Ascending aorta (tissue), 2 donors: Measurements from ENCODE around the gene LRRC14B. TPM values are rescaled to one million over a fixed set of nuclear protein-coding genes. Genes with fewer than 3 reads are reported as not detected.
"Not testable (repeated sequence)": the region's sequence is repeated elsewhere in the genome, so short reads cannot be mapped to it uniquely, and the experiment has no call there.

Experiments
- DNase-seq, 2 donors: peaks; one replicate each; pipeline ENCODE4 v3.0.0-alpha.2; 2019; ENCODE audit warnings: low spot score in 2 of 2
- H3K27ac ChIP-seq, 2 donors: fragments of 200-600 bp; sonication (generic); one replicate each; pipeline ENCODE4 v1.5.1; 2016 to 2017; ENCODE audit warnings: mild to moderate bottlenecking in 1 of 2
- H3K27me3 ChIP-seq: fragments of 200-600 bp; sonication (generic); one replicate; pipeline ENCODE4 v1.5.1; 2017
- H3K36me3 ChIP-seq, 2 donors: fragments of 200-600 bp; sonication (generic); one replicate each; pipeline ENCODE4 v1.5.1; 2016
- H3K4me1 ChIP-seq, 2 donors: fragments of 200-600 bp; sonication (generic); one replicate each; pipeline ENCODE4 v1.5.1; 2016 to 2017; ENCODE audit warnings: mild to moderate bottlenecking in 1 of 2
- H3K4me3 ChIP-seq, 2 donors: fragments of 200-600 bp; sonication (generic); one replicate each; pipeline ENCODE4 v1.5.1; 2016 to 2017; ENCODE audit warnings: mild to moderate bottlenecking in 1 of 2
- H3K9me3 ChIP-seq, 2 donors: fragments of 200-600 bp; sonication (generic); one replicate each; pipeline ENCODE4 v1.5.1; 2016
- intact Hi-C: fragments of 100-400 bp; cut with DNase I; formaldehyde crosslinking; loops from one replicate; pipeline ENCODE4 v1.15.1; 2023
- total RNA-seq: library from RNA; depleted of rRNA; stranded (reverse); fragments of >200 nt; gene quantifications from one replicate; pipeline ENCODE4 v1.1.0, GENCODE V29; 2016
- TF ChIP-seq, protein P1 (sequence below), 3 experiments: fragments of 200-600 bp in 2 of 3; fragments of 450-650 bp in 1 of 3; sonication (generic) in 2 of 3; IDR thresholded peaks; one replicate each; pipeline ENCODE4 v1.5.1; 2016 to 2019; ENCODE audit warnings: antibody characterized with exemption in 3 of 3, mild to moderate bottlenecking in 1 of 3, moderate library complexity in 1 of 3

LRRC14B gene
- total RNA-seq, 1 donor from 2014 or later: not detected

DNA sequence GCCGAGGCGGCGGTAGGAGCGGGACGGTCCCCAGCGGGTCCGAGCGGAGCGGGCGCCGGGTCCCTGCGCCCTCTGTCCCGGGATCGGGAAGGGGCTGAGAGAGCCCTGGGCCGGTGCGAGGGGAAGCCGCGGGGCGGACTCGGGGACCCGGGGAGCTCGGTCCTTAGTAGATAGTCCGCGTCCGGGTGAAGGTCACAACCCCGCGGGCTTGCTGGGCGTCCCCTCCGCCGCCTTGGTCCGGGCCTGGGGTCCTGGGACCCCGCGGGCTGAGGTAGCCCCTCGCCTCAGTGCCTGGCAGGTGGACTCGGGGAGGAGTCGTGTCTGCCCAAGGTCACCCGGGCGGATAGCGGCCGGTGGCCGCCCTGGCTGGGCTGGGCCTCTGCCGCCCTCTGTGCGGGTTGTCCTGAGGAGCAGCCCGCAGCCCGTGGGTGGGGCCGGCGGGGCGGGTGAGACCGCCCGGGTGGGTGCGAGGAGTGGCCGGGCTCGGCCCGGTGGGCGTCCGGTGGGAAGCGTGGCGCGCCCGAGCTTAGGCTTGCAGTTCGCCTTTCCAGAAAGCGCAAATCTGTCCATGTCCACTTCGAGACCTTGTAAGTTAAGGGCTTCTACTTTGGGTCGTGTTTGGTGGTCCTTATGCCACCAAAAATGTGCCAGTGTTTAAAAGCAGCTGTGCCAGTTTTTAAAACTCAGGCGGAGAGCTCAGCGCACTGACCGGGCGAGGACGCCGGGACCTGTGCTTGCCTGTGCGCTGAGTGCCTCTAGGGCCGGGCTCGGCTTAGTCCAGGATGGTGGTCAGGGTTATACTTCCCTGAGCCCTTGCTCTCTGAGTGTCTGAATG, 27.4 kb downstream of the LRRC14B start:
- Histone ChIP-seq H3K27ac (peak overlapping the region; percentile 80 to 91), H3K36me3 (peaks cover under 1 to 5% of the 10 kb centered on the region in 2 donors), H3K9me3 (no peaks in the 10 kb centered on the region), H3K4me1 (peaks cover 0 to 12% of the 10 kb centered on the region in 2 donors), H3K27me3 (no peaks in the 10 kb centered on the region), H3K4me3 (peak overlapping the region; percentile 95 to 98)
- intact Hi-C loops: loop anchor here (1.0 to 5.0 kb wide), 4 partner anchors 30 to 254 kb away; partner anchors contain the start of genes EXOC3 and PDCD6
- DNase-seq: peak in 1 of 2 donors; percentile 69
- TF ChIP-seq, protein P1, sequence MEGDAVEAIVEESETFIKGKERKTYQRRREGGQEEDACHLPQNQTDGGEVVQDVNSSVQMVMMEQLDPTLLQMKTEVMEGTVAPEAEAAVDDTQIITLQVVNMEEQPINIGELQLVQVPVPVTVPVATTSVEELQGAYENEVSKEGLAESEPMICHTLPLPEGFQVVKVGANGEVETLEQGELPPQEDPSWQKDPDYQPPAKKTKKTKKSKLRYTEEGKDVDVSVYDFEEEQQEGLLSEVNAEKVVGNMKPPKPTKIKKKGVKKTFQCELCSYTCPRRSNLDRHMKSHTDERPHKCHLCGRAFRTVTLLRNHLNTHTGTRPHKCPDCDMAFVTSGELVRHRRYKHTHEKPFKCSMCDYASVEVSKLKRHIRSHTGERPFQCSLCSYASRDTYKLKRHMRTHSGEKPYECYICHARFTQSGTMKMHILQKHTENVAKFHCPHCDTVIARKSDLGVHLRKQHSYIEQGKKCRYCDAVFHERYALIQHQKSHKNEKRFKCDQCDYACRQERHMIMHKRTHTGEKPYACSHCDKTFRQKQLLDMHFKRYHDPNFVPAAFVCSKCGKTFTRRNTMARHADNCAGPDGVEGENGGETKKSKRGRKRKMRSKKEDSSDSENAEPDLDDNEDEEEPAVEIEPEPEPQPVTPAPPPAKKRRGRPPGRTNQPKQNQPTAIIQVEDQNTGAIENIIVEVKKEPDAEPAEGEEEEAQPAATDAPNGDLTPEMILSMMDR (IDR thresholded peaks at IDR 0.05): no peak

DNA sequence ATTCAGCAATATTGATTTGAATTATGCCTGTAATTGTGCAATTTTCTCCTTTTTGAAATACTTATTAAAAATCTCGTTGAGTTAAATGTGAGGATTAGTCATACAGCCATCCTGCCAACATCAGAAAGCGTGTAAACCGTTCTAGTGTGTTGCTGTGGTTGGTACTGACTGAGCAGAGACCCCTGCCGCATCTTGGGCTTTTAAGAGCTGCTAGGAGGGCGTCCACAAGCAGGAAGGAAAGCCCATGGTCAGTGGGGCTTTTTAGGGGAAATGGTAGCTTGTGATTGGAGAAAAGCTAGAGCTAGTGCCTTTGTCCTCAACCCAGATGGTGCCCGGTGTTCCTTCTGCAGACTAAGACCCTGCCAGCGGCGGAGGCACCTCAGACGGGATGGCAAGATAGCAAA, 28.2 kb downstream of the LRRC14B start:
- H3K4me1 ChIP-seq: peaks cover 0 to 12% of the 10 kb centered on the region in 2 donors
- peak overlapping the region; percentile 80 to 91 for H3K27ac ChIP-seq
- peak overlapping the region; percentile 95 to 98 for H3K4me3 ChIP-seq
- intact Hi-C loops: loop anchor here (2.0 to 5.0 kb wide), 2 partner anchors 223 to 253 kb away; partner anchors contain the start of gene EXOC3
- TF ChIP-seq, protein P1 (IDR thresholded peaks at IDR 0.05): no peak
- H3K27me3 ChIP-seq: no peaks in the 10 kb centered on the region
- no peak for DNase-seq
- peaks cover 6 to 8% of the 10 kb centered on the region in 2 donors for H3K36me3 ChIP-seq
- H3K9me3 ChIP-seq: no peaks in the 10 kb centered on the region

DNA sequence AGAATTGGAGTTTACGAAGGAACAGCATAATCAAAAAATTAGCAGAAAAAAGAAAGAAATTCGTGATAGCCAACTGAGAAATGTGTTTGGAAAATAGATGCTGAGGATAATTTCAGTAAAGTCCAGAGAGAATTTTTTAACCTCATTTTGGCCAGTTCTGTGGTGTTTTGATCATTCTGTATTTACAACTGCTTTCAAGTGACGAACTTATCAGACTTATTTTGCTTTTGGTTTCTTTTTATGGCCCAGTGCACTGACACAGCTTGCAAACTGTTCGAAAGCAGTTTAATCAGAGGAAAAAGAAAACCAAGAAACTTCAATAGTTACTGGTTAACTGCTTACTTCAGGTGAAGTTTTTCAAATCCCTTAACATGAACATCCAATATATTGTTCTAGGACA, 28.7 kb downstream of the LRRC14B start:
- intact Hi-C loops: loop anchor here (2.0 to 5.0 kb wide), 2 partner anchors 222 to 253 kb away; partner anchors contain the start of gene EXOC3
- H3K9me3 ChIP-seq: no peaks in the 10 kb centered on the region
- DNase-seq: no peak
- peaks cover 0 to 12% of the 10 kb centered on the region in 2 donors for H3K4me1 ChIP-seq
- H3K4me3 ChIP-seq: peak overlapping the region; percentile 95 to 98
- H3K27ac ChIP-seq: peak overlapping the region in 1 of 2 donors; percentile 91
- TF ChIP-seq, protein P1 (IDR thresholded peaks at IDR 0.05): no peak
- peaks cover 11 to 13% of the 10 kb centered on the region in 2 donors for H3K36me3 ChIP-seq
- no peaks in the 10 kb centered on the region for H3K27me3 ChIP-seq

DNA sequence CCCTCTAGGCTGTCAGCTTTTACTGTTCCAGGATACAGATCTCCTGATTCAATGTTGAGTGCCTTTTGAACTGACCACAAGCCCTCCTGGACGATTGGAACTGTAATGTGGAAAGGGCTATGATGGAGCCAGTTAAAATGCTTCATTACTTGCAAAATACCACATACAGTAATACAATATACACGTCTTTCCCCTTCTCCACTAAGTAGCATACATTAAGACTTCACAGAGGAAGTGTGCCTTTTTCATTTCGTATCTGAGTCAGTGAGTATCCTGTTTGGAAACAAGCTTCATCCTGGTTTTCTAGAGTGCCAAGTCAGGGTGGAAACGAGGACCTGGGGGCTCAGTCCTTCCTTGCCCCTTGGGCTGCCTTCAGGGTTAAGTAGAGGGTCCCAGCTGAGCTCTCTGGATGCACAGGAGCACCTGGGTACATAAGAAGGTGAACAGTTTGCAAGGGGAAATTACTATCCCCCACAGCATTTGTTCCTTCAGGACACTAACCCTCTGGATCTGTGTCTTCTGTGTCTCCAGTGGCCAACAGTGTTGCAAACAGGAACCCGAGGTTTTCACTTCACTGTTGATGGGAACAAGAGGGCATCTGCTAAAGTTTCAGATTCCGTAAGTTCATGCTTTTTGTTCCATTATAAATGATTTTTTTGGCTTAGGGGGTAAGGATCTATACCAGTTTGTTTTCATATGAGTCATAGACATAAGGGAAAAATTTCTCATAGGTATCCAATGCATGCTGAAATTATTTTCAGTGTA, 31.8 kb downstream of the LRRC14B start:
- H3K4me3 ChIP-seq, H3K27ac ChIP-seq, H3K9me3 ChIP-seq, intact Hi-C loops, DNase-seq, H3K27me3 ChIP-seq: not testable (repeated sequence)
- H3K36me3 ChIP-seq: peaks cover 41 to 42% of the 10 kb centered on the region in 2 donors
- peaks cover 0 to 12% of the 10 kb centered on the region in 2 donors for H3K4me1 ChIP-seq

DNA sequence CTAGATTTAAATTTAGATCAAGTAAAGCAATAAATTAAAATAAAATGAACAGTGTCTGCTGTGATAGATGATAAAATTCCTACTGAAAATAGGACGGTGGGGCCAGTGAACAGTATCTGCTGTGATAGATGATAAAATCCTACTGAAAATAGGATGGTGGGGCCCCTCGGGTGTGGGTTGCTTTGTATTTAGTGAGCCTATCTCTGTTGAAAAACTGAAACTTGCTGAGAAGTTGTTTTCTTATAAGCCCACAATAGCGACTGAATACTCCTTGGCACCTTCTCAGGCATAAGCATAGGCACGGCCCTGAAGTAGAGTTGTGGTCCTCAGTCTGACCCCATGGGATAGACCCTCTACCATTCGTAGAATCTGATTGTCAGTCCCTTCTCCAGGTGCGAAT, 32.5 kb downstream of the LRRC14B start:
- no peaks in the 10 kb centered on the region for H3K9me3 ChIP-seq
- H3K4me3 ChIP-seq: no peak overlapping the region
- DNase-seq: no peak
- peaks cover 0 to 12% of the 10 kb centered on the region in 2 donors for H3K4me1 ChIP-seq
- H3K27me3 ChIP-seq: no peaks in the 10 kb centered on the region
- TF ChIP-seq, protein P1 (IDR thresholded peaks at IDR 0.05): no peak
- intact Hi-C loops: no loop called here
- H3K36me3 ChIP-seq: peaks cover 48% of the 10 kb centered on the region in 2 donors
- H3K27ac ChIP-seq: no peak overlapping the region
